H9 (cell line): ENCODE data around the gene SOX13. TPM values are rescaled to one million over a fixed set of nuclear protein-coding genes. Genes with fewer than 3 reads are reported as not detected.

Experiments used
- DNase-seq: peaks from one replicate; pipeline ENCODE4 v3.0.0-alpha.2; 2017
- H2AFZ ChIP-seq: one replicate; pipeline ENCODE4 v1.6.1; 2013; ENCODE audit warnings: mild to moderate bottlenecking, low read length, control low read depth, moderate library complexity
- H2AK5ac ChIP-seq: 2 replicates; pipeline ENCODE4 v1.6.1; 2013; ENCODE audit warnings: low read length, control low read depth, mixed read lengths; ENCODE audit not compliant: insufficient read length
- H2BK120ac ChIP-seq: one replicate; pipeline ENCODE4 v1.6.1; 2013; ENCODE audit warnings: low read depth, mild to moderate bottlenecking, low read length, control low read depth, inconsistent platforms; ENCODE audit not compliant: poor library complexity, severe bottlenecking
- H2BK12ac ChIP-seq: 2 replicates; pipeline ENCODE4 v1.6.1; 2013; ENCODE audit warnings: low read length, control low read depth, mixed read lengths, low read depth; ENCODE audit not compliant: insufficient read length
- H2BK15ac ChIP-seq: 2 replicates; pipeline ENCODE4 v1.6.1; 2013; ENCODE audit warnings: low read depth, low read length, control low read depth
- H2BK20ac ChIP-seq: one replicate; pipeline ENCODE4 v1.6.1; 2013; ENCODE audit warnings: low read depth, mild to moderate bottlenecking, low read length, control low read depth, inconsistent platforms; ENCODE audit not compliant: poor library complexity, severe bottlenecking
- H2BK5ac ChIP-seq: 2 replicates; pipeline ENCODE4 v1.6.1; 2013; ENCODE audit warnings: low read length, control low read depth, mixed read lengths; ENCODE audit not compliant: insufficient read length
- H3K14ac ChIP-seq: 2 replicates; pipeline ENCODE4 v1.6.1; 2013; ENCODE audit warnings: low read length, control low read depth; ENCODE audit not compliant: insufficient read depth
- H3K18ac ChIP-seq: 2 replicates; pipeline ENCODE4 v1.6.1; 2013; ENCODE audit warnings: low read depth, mild to moderate bottlenecking, mixed read lengths, low read length, control low read depth; ENCODE audit not compliant: insufficient read length
- H3K23ac ChIP-seq: 2 replicates; pipeline ENCODE4 v1.6.1; 2013; ENCODE audit warnings: low read length, control low read depth, mixed read lengths, low read depth; ENCODE audit not compliant: insufficient read length
- H3K23me2 ChIP-seq: 2 replicates; pipeline ENCODE4 v1.6.1; 2013; ENCODE audit warnings: low read depth, mild to moderate bottlenecking, mixed read lengths, low read length, control low read depth; ENCODE audit not compliant: insufficient read length, poor library complexity, severe bottlenecking
- H3K27ac ChIP-seq: 2 replicates; pipeline ENCODE4 v1.5.1; 2013; ENCODE audit warnings: low read length, control low read depth, mixed read lengths, low read depth; ENCODE audit not compliant: insufficient read length
- H3K27me3 ChIP-seq: 2 replicates; pipeline ENCODE4 v1.6.1; 2013; ENCODE audit warnings: low read length, control low read depth, inconsistent platforms; ENCODE audit not compliant: insufficient read depth
- H3K4ac ChIP-seq: 2 replicates; pipeline ENCODE4 v1.6.1; 2013; ENCODE audit warnings: low read depth, mild to moderate bottlenecking, control low read depth, inconsistent platforms, low read length, moderate library complexity
- H3K4me1 ChIP-seq: 2 replicates; pipeline ENCODE4 v1.6.1; 2013; ENCODE audit warnings: low read length, control low read depth, inconsistent platforms; ENCODE audit not compliant: insufficient read depth
- H3K4me2 ChIP-seq: 2 replicates; pipeline ENCODE4 v1.6.1; 2013; ENCODE audit warnings: low read length, control low read depth, mixed read lengths; ENCODE audit not compliant: insufficient read length, insufficient read depth
- H3K56ac ChIP-seq: 2 replicates; pipeline ENCODE4 v1.6.1; 2013; ENCODE audit warnings: low read depth, mild to moderate bottlenecking, mixed read lengths, low read length, control low read depth; ENCODE audit not compliant: insufficient read length
- H3K79me1 ChIP-seq: 2 replicates; pipeline ENCODE4 v1.6.1; 2013; ENCODE audit warnings: low read depth, mild to moderate bottlenecking, moderate library complexity, low read length, control low read depth, inconsistent platforms; ENCODE audit not compliant: insufficient read depth, poor library complexity, severe bottlenecking
- H3K79me2 ChIP-seq: 2 replicates; pipeline ENCODE4 v1.6.1; 2013; ENCODE audit warnings: low read length, control low read depth, inconsistent platforms; ENCODE audit not compliant: insufficient read depth
- H3K9ac ChIP-seq: 2 replicates; pipeline ENCODE4 v1.6.1; 2013; ENCODE audit warnings: low read length, control low read depth, mixed read lengths; ENCODE audit not compliant: insufficient read length; ENCODE audit errors: extremely low read depth
- H3K9me3 ChIP-seq: one replicate; pipeline ENCODE4 v1.6.1; 2013; ENCODE audit warnings: low read depth, low read length, inconsistent platforms; ENCODE audit not compliant: control insufficient read depth
- H3T11ph ChIP-seq: one replicate; pipeline ENCODE4 v1.6.1; 2013; ENCODE audit warnings: mild to moderate bottlenecking, low read length, control low read depth, inconsistent platforms
- H4K20me1 ChIP-seq: one replicate; pipeline ENCODE4 v1.6.1; 2013; ENCODE audit not compliant: control insufficient read depth, insufficient read length, insufficient read depth
- H4K5ac ChIP-seq: 2 replicates; pipeline ENCODE4 v1.6.1; 2013; ENCODE audit warnings: low read depth, mild to moderate bottlenecking, mixed read lengths, low read length, control low read depth; ENCODE audit not compliant: insufficient read length
- H4K8ac ChIP-seq: replicated peaks from 2 replicates; pipeline ENCODE4 v1.6.1; 2013; ENCODE audit warnings: low read length, control low read depth, mixed read lengths, low read depth; ENCODE audit not compliant: insufficient read length
- H4K91ac ChIP-seq: 2 replicates; pipeline ENCODE4 v1.6.1; 2013; ENCODE audit warnings: low read depth, mild to moderate bottlenecking, moderate library complexity, mixed read lengths, low read length, control low read depth; ENCODE audit not compliant: insufficient read length
- H3K27ac Mint-ChIP-seq, 3 experiments: 2 replicates in 2 of 3; 3 replicates in 1 of 3; pipeline ENCODE4 v1.8.0; 2020 to 2021; ENCODE audit warnings: mixed read lengths in 3 of 3, mild to moderate bottlenecking in 1 of 3, moderate library complexity in 1 of 3
- H3K27me3 Mint-ChIP-seq: 2 replicates; pipeline ENCODE4 v1.8.0; 2021; ENCODE audit warnings: low read depth, mild to moderate bottlenecking, moderate library complexity, mixed read lengths
- H3K36me3 Mint-ChIP-seq, 3 experiments: 2 replicates in 2 of 3; 3 replicates in 1 of 3; pipeline ENCODE4 v1.8.0; 2020 to 2021; ENCODE audit warnings: low read depth in 3 of 3, mixed read lengths in 3 of 3; ENCODE audit not compliant: insufficient read depth in 1 of 3
- H3K4me1 Mint-ChIP-seq, 2 experiments: 2 replicates each; pipeline ENCODE4 v1.8.0; 2020; ENCODE audit warnings: mixed read lengths in 2 of 2
- H3K4me3 Mint-ChIP-seq, 2 experiments: 2 replicates in 1 of 2; 3 replicates in 1 of 2; pipeline ENCODE4 v1.8.0; 2020 to 2021; ENCODE audit warnings: mild to moderate bottlenecking in 2 of 2, mixed read lengths in 2 of 2, moderate library complexity in 1 of 2
- H3K9me3 Mint-ChIP-seq, 2 experiments: 2 replicates in 1 of 2; 3 replicates in 1 of 2; pipeline ENCODE4 v1.8.0; 2020; ENCODE audit warnings: mild to moderate bottlenecking in 2 of 2, mixed read lengths in 2 of 2, moderate library complexity in 1 of 2
- CTCF ChIP-seq: fragments of 200-600 bp; sonication (generic); conservative IDR thresholded peaks from 3 replicates; pipeline ENCODE4 v1.8.0; 2021; ENCODE audit warnings: antibody characterized with exemption, mild to moderate bottlenecking
- WGBS: extraction: QIAGEN DNeasy Blood & Tissue Kit; methylation state at CpG from one replicate; pipeline ENCODE4 v1.1.7; 2013; ENCODE audit warnings: missing lambda C conversion rate, low lambda C conversion rate, mixed read lengths; ENCODE audit not compliant: insufficient read length; ENCODE audit errors: extremely low coverage; 5-methylcytosine and 5-hydroxymethylcytosine counted together
- total RNA-seq: library from RNA; stranded (reverse); gene quantifications from 2 replicates; pipeline ENCODE4 v1.2.1, GENCODE V29; 2021

Gene SOX13
- total RNA-seq, 1 experiment from 2014 or later, result 120 TPM

- H2AK5ac ChIP-seq, result no peak overlapping the region
- no peak overlapping the region for H2AFZ ChIP-seq
- peaks cover 5 to 9% (median 7%) of the 10 kb centered on the region in 3 experiments; a peak in 6 of 7 replicates for H3K36me3 Mint-ChIP-seq
- no peaks in the 10 kb centered on the region for H4K20me1 ChIP-seq
- no peak overlapping the region for H3T11ph ChIP-seq
- no peak overlapping the region for H4K91ac ChIP-seq
- no peak overlapping the region for H3K56ac ChIP-seq
- DNase-seq, result no peak
- no peaks in the 10 kb centered on the region; the same call in 1 of the 2 replicates for H3K27me3 Mint-ChIP-seq
- peaks cover 48% of the 10 kb centered on the region for H3K4me1 ChIP-seq
- no peaks in the 10 kb centered on the region for H3K9me3 Mint-ChIP-seq
- no peak overlapping the region for H2BK5ac ChIP-seq
- H3K23ac ChIP-seq, result no peak overlapping the region
- H3K79me2 ChIP-seq, result peaks cover 73% of the 10 kb centered on the region; the same call in 1 of the 2 replicates
- no peak overlapping the region for H3K27ac ChIP-seq
- no peak overlapping the region for H4K8ac ChIP-seq
- no peaks in the 10 kb centered on the region for H3K79me1 ChIP-seq
- H2BK20ac ChIP-seq, result no peak overlapping the region
- no peaks in the 10 kb centered on the region for H3K9me3 ChIP-seq
- no peak overlapping the region for H2BK15ac ChIP-seq
- H3K18ac ChIP-seq, result no peak overlapping the region
- no peak overlapping the region for H3K4ac ChIP-seq
- no peak overlapping the region for H3K9ac ChIP-seq
- peak overlapping the region in 1 of 3 experiments; percentile 100; a peak in 2 of 7 replicates for H3K27ac Mint-ChIP-seq
- H3K27me3 ChIP-seq, result no peaks in the 10 kb centered on the region
- H3K4me3 Mint-ChIP-seq, result no peak overlapping the region; a peak in 1 of 5 replicates
- no peak overlapping the region for H4K5ac ChIP-seq
- H3K14ac ChIP-seq, result no peak overlapping the region
- no peaks in the 10 kb centered on the region for H3K23me2 ChIP-seq
- no peak overlapping the region for H3K4me2 ChIP-seq
- TF ChIP-seq CTCF, result no peak
- H3K4me1 Mint-ChIP-seq, result peaks cover 87 to 94% of the 10 kb centered on the region in 2 experiments
- no peak overlapping the region for H2BK12ac ChIP-seq
- no peak overlapping the region for H2BK120ac ChIP-seq
- WGBS, result no CpG with 5 or more reads among the region's 7 CpGs
These were observed 13.0 kb downstream of the SOX13 start for GRCh38 chr1:204085876-204086275.
